SK-N-SH (cell line): ENCODE measurements around the gene SERPINE2. TPM values are rescaled to one million over a fixed set of nuclear protein-coding genes. Genes with fewer than 3 reads are reported as not detected.

Source experiments
- CTCF ChIA-PET: fragments of 300-600, 350-600 bp; formaldehyde crosslinking; extraction: SDS; loops from one replicate; lab custom pipeline; 2021; lab: Yijun Ruan, JAX
- POLR2A ChIA-PET: fragments of 350-600 bp; sonication (Branson Sonifier 250); formaldehyde crosslinking; extraction: SDS; loops from one replicate; lab custom pipeline; 2020; ENCODE audit warnings: antibody characterized with exemption, inconsistent platforms; lab: Yijun Ruan, JAX
- DNase-seq: peaks from one replicate; pipeline ENCODE4 v3.0.0; 2012
- H2AFZ ChIP-seq: fragments of 200-600 bp; sonication (generic); 2 replicates; pipeline ENCODE4 v1.8.1; 2016; ENCODE audit warnings: antibody characterized with exemption, mild to moderate bottlenecking, low read depth
- H3F3A ChIP-seq: fragments of 200-600 bp; sonication (generic); replicated peaks from 2 replicates; pipeline ENCODE3; 2016; ENCODE audit warnings: antibody characterized with exemption, mild to moderate bottlenecking; ENCODE audit not compliant: insufficient read depth
- H3K27ac ChIP-seq, 2 experiments: fragments of 200-500 bp in 1 of 2; fragments of 200-600 bp in 1 of 2; sonication (Bioruptor generic) in 1 of 2; sonication (generic), shearing (Covaris generic) in 1 of 2; 2 replicates each; pipeline versions ENCODE4 v1.5.1 to v1.6.1; 2014 to 2016; ENCODE audit warnings: low read depth in 2 of 2, inconsistent platforms in 1 of 2, low read length in 1 of 2, mild to moderate bottlenecking in 1 of 2, mixed read lengths in 1 of 2
- H3K27me3 ChIP-seq: fragments of 200-600 bp; sonication (generic), shearing (Covaris generic); 2 replicates; pipeline ENCODE4 v1.6.1; 2016; ENCODE audit warnings: mixed run types; ENCODE audit not compliant: insufficient read depth
- H3K36me3 ChIP-seq, 2 experiments: fragments of 200-500 bp in 1 of 2; fragments of 200-600 bp in 1 of 2; sonication (Bioruptor generic) in 1 of 2; sonication (generic) in 1 of 2; replicated peaks in 1 of 2; 2 replicates each; pipeline versions ENCODE3 to v1.5.1; 2014 to 2016; ENCODE audit warnings: low read length in 1 of 2, mild to moderate bottlenecking in 1 of 2; ENCODE audit not compliant: insufficient read depth in 2 of 2, control insufficient read depth in 1 of 2
- H3K4me1 ChIP-seq, 2 experiments: fragments of 200-500 bp in 1 of 2; fragments of 200-600 bp in 1 of 2; sonication (Bioruptor generic) in 1 of 2; sonication (generic), shearing (Covaris generic) in 1 of 2; 2 replicates each; pipeline versions ENCODE4 v1.5.1 to v1.6.1; 2014 to 2016; ENCODE audit warnings: low read depth in 1 of 2, low read length in 1 of 2, mixed run types in 1 of 2; ENCODE audit not compliant: insufficient read depth in 2 of 2, control insufficient read depth in 1 of 2
- H3K4me2 ChIP-seq: fragments of 200-600 bp; sonication (generic), shearing (Covaris generic); 2 replicates; pipeline ENCODE4 v1.6.1; 2017; ENCODE audit warnings: mixed run types
- H3K4me3 ChIP-seq, 2 experiments: fragments of 200-500 bp in 1 of 2; fragments of 200-600 bp in 1 of 2; sonication (Bioruptor generic) in 1 of 2; sonication (generic), shearing (Covaris generic) in 1 of 2; 2 replicates each; pipeline versions ENCODE4 v1.5.1 to v1.8.1; 2014 to 2016; ENCODE audit warnings: low read depth in 2 of 2, inconsistent platforms in 1 of 2, low read length in 1 of 2, mild to moderate bottlenecking in 1 of 2, mixed read lengths in 1 of 2, moderate library complexity in 1 of 2
- H3K79me2 ChIP-seq: fragments of 200-600 bp; sonication (generic); 2 replicates; pipeline ENCODE4 v1.8.1; 2017; ENCODE audit warnings: mild to moderate bottlenecking; ENCODE audit not compliant: insufficient read depth
- H3K9ac ChIP-seq: fragments of 200-600 bp; sonication (generic); 2 replicates; pipeline ENCODE4 v1.6.1; 2017; ENCODE audit warnings: mixed run types
- H3K9me2 ChIP-seq: fragments of 200-600 bp; sonication (generic); 2 replicates; pipeline ENCODE4 v1.6.1; 2017; ENCODE audit warnings: mixed run types
- H3K9me3 ChIP-seq: fragments of 200-600 bp; sonication (generic); 2 replicates; pipeline ENCODE4 v1.6.1; 2017; ENCODE audit warnings: mixed run types, mild to moderate bottlenecking, moderate library complexity
- H4K20me1 ChIP-seq: fragments of 200-600 bp; sonication (generic); 2 replicates; pipeline ENCODE4 v1.6.1; 2017; ENCODE audit warnings: mild to moderate bottlenecking, mixed run types; ENCODE audit not compliant: insufficient read depth
- CHD2 ChIP-seq: fragments of 150-350 bp; IDR thresholded peaks from 2 replicates; pipeline ENCODE4 v1.6.1; 2018; ENCODE audit warnings: low read length; ENCODE audit not compliant: partially characterized antibody
- ELF1 ChIP-seq: IDR thresholded peaks from 2 replicates; pipeline ENCODE4 v1.4.0; 2012
- GABPA ChIP-seq: IDR thresholded peaks from 2 replicates; pipeline ENCODE4 v1.4.0; 2012; ENCODE audit warnings: low read depth, mild to moderate bottlenecking
- JUND ChIP-seq: IDR thresholded peaks from 2 replicates; pipeline ENCODE4 v1.4.0; 2012
- NRF1 ChIP-seq: IDR thresholded peaks from 2 replicates; pipeline ENCODE4 v1.6.1; 2012; ENCODE audit warnings: low read depth, mild to moderate bottlenecking, low read length
- RAD21 ChIP-seq: IDR thresholded peaks from 2 replicates; pipeline ENCODE4 v1.6.1; 2012; ENCODE audit warnings: mild to moderate bottlenecking, low read length
- RFX5 ChIP-seq: IDR thresholded peaks from 2 replicates; pipeline ENCODE4 v1.6.1; 2012; ENCODE audit warnings: mild to moderate bottlenecking, improper control_type of control experiment, low read length
- SIN3A ChIP-seq: IDR thresholded peaks from 2 replicates; pipeline ENCODE4 v1.6.1; 2012; ENCODE audit warnings: low read depth, mild to moderate bottlenecking, low read length, moderate library complexity, borderline replicate concordance
- SMC3 ChIP-seq: IDR thresholded peaks from 2 replicates; pipeline ENCODE4 v1.6.1; 2012; ENCODE audit warnings: low read depth, low read length, improper control_type of control experiment
- YY1 ChIP-seq: IDR thresholded peaks from 2 replicates; pipeline ENCODE4 v1.4.0; 2012; ENCODE audit warnings: low read depth, mild to moderate bottlenecking
- WGBS: methylation state at CpG from one replicate; pipeline ENCODE4 v1.1.6; 2017; ENCODE audit warnings: low lambda C conversion rate; 5-methylcytosine and 5-hydroxymethylcytosine counted together
- polyA plus RNA-seq, 3 experiments: library from polyadenylated mRNA; depleted of rRNA; stranded (reverse); fragments of >200 nt; gene quantifications; 2 replicates each; pipeline ENCODE4 v1.2.3, GENCODE V29; 2012
- TF ChIP-seq, protein P1 (sequence below): IDR thresholded peaks from 2 replicates; pipeline ENCODE4 v1.4.0; 2012; ENCODE audit warnings: low read depth, borderline replicate concordance
- TF ChIP-seq, protein P2 (sequence below): IDR thresholded peaks from 2 replicates; pipeline ENCODE4; 2012
- TF ChIP-seq, protein P3 (sequence below): fragments of 200-600 bp; sonication (generic); IDR thresholded peaks from 2 replicates; pipeline ENCODE4 v1.6.1; 2017; ENCODE audit warnings: antibody characterized with exemption, mild to moderate bottlenecking, moderate library complexity

SERPINE2 gene
- polyA plus RNA-seq, 1 of the 3 experiments (the other 2 are of a cell fraction) = 249 TPM

DNA sequence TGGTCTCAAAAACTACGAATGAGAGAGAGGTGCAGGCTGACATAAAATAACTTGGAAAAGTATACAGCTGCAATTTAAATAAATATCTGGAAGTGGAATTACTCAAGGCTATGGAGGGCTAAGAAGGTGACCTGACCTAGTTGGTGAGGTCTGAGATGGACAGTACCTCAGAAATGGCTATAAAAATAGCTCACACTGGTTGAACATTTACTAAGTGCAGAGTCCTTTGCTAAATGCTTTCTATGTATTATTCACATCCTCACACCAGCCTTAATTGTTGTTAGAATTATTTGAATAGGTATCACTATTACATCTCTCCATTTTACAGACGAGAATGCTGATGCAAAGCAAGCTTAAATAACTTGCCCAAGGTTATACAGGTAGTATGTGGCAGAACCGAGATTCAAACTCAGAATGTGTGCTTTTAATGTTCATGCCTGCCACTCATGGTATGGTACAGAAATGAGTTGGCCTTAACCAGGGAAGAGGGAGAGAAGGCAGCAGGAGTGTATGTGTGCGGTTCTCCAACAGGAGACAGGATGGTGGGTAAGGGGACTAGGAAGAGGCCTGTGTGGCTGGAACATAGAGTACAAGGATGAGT is 44.4 kb downstream of the SERPINE2 start:
- H3K9me3 ChIP-seq = no peaks in the 10 kb centered on the region
- no peaks in the 10 kb centered on the region for H3K79me2 ChIP-seq
- H3K9me2 ChIP-seq = no peaks in the 10 kb centered on the region
- DNase-seq = no peak
- H3K4me3 ChIP-seq = no peak overlapping the region
- H3K4me1 ChIP-seq = peaks cover 0 to 7% of the 10 kb centered on the region in 2 experiments; a peak in 2 of 4 replicates
- H3K4me2 ChIP-seq = no peak overlapping the region
- WGBS = 94% methylated on average over 4 of the region's 4 CpGs
- ChIA-PET POLR2A (interaction anchor here (1.0 kb wide), 1 partner anchor 290 kb away, joined by 5 read pairs; no protein-coding TSS in a partner anchor), CTCF (interaction anchor here (0.9 to 12.0 kb wide), 14 partner anchors 10 to 309 kb away, joined by 3 to 439 read pairs (median 6); no protein-coding TSS in a partner anchor)
- H3K9ac ChIP-seq = no peak overlapping the region
- H3K27me3 ChIP-seq = no peaks in the 10 kb centered on the region
- peaks cover 17 to 27% of the 10 kb centered on the region in 2 experiments for H3K36me3 ChIP-seq
- TF ChIP-seq NRF1 = no peak
- no peak for TF ChIP-seq SIN3A
- TF ChIP-seq GABPA = no peak
- no peak for TF ChIP-seq YY1
- TF ChIP-seq, protein P1, sequence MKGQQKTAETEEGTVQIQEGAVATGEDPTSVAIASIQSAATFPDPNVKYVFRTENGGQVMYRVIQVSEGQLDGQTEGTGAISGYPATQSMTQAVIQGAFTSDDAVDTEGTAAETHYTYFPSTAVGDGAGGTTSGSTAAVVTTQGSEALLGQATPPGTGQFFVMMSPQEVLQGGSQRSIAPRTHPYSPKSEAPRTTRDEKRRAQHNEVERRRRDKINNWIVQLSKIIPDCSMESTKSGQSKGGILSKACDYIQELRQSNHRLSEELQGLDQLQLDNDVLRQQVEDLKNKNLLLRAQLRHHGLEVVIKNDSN = no peak
- no peaks in the 10 kb centered on the region for H3F3A ChIP-seq
- H4K20me1 ChIP-seq = no peaks in the 10 kb centered on the region
- no peak overlapping the region for H2AFZ ChIP-seq
- no peak overlapping the region for H3K27ac ChIP-seq

DNA sequence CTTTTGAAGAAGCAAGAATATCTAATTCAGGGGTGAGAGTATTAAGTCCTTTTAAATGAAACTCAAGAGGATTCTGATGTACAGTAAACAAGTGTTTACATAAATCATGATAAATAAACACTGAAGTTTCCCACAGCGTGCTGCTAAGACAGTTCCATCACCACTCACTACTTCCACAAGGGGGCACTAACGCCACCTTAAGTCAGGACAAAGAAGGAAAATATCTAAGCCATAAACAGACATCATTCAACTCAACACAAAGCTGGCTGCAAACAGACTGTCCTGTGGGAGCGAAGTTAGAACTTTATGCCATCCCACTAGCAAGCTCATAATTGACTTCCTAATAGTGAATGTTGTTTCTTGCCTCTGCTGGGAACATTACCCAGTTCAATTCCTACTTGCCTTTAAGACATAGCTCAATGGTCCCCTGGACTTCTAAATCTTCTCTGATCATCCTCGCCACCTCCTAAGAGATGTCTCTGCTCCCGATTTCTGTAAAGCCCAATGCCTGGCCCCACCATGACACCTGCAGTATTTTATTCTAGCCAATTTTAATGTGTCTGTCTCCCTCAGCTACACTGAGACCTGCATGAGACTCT is 45.4 kb downstream of the SERPINE2 start:
- peak; percentile 69 for DNase-seq
- TF ChIP-seq ELF1 (no peak), RAD21 (peak; percentile 90), CHD2 (no peak), RFX5 (no peak), JUND (no peak), NRF1 (peak; percentile 11; the same call in 1 of the 2 replicates), SMC3 (peak; percentile 93)
- TF ChIP-seq, protein P2, sequence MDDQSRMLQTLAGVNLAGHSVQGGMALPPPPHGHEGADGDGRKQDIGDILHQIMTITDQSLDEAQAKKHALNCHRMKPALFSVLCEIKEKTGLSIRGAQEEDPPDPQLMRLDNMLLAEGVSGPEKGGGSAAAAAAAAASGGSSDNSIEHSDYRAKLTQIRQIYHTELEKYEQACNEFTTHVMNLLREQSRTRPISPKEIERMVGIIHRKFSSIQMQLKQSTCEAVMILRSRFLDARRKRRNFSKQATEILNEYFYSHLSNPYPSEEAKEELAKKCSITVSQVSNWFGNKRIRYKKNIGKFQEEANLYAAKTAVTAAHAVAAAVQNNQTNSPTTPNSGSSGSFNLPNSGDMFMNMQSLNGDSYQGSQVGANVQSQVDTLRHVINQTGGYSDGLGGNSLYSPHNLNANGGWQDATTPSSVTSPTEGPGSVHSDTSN = 0 out of 2 replicates have a peak, but pooled peaks have one; percentile 14
- TF ChIP-seq, protein P3, sequence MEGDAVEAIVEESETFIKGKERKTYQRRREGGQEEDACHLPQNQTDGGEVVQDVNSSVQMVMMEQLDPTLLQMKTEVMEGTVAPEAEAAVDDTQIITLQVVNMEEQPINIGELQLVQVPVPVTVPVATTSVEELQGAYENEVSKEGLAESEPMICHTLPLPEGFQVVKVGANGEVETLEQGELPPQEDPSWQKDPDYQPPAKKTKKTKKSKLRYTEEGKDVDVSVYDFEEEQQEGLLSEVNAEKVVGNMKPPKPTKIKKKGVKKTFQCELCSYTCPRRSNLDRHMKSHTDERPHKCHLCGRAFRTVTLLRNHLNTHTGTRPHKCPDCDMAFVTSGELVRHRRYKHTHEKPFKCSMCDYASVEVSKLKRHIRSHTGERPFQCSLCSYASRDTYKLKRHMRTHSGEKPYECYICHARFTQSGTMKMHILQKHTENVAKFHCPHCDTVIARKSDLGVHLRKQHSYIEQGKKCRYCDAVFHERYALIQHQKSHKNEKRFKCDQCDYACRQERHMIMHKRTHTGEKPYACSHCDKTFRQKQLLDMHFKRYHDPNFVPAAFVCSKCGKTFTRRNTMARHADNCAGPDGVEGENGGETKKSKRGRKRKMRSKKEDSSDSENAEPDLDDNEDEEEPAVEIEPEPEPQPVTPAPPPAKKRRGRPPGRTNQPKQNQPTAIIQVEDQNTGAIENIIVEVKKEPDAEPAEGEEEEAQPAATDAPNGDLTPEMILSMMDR = peak; percentile 87
- WGBS = 31% methylated on average over 5 of the region's 5 CpGs
- no peak overlapping the region for H3K4me2 ChIP-seq
- CTCF ChIA-PET = interaction anchor here (0.6 to 12.0 kb wide), 65 partner anchors 9 to 1083 kb away, joined by 3 to 439 read pairs (median 4); partner anchors contain the start of genes MRPL44, SERPINE2 and WDFY1
- H3K4me1 ChIP-seq = peaks cover 0 to 7% of the 10 kb centered on the region in 2 experiments; a peak in 2 of 4 replicates
- no peaks in the 10 kb centered on the region for H3K27me3 ChIP-seq
- H3F3A ChIP-seq = no peaks in the 10 kb centered on the region
- H3K9ac ChIP-seq = no peak overlapping the region
- H3K4me3 ChIP-seq = no peak overlapping the region; a peak in 1 of 4 replicates
- no peak overlapping the region for H3K27ac ChIP-seq
- H3K79me2 ChIP-seq = no peaks in the 10 kb centered on the region
- H3K9me3 ChIP-seq = no peaks in the 10 kb centered on the region
- POLR2A ChIA-PET = interaction anchor here (0.8 kb wide), 1 partner anchor 289 kb away, joined by 4 read pairs; no protein-coding TSS in a partner anchor
- H3K9me2 ChIP-seq = no peaks in the 10 kb centered on the region
- no peaks in the 10 kb centered on the region for H4K20me1 ChIP-seq
- H2AFZ ChIP-seq = no peak overlapping the region
- H3K36me3 ChIP-seq = peaks cover 22 to 23% of the 10 kb centered on the region in 2 experiments
